Measurements from ENCODE around the gene CASK. TPM values are rescaled to one million over a fixed set of nuclear protein-coding genes. Genes with fewer than 3 reads are reported as not detected.

The CASK gene
- total RNA-seq, 1 donor = 65.6 TPM

- TF ChIP-seq, protein P1, sequence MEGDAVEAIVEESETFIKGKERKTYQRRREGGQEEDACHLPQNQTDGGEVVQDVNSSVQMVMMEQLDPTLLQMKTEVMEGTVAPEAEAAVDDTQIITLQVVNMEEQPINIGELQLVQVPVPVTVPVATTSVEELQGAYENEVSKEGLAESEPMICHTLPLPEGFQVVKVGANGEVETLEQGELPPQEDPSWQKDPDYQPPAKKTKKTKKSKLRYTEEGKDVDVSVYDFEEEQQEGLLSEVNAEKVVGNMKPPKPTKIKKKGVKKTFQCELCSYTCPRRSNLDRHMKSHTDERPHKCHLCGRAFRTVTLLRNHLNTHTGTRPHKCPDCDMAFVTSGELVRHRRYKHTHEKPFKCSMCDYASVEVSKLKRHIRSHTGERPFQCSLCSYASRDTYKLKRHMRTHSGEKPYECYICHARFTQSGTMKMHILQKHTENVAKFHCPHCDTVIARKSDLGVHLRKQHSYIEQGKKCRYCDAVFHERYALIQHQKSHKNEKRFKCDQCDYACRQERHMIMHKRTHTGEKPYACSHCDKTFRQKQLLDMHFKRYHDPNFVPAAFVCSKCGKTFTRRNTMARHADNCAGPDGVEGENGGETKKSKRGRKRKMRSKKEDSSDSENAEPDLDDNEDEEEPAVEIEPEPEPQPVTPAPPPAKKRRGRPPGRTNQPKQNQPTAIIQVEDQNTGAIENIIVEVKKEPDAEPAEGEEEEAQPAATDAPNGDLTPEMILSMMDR (IDR thresholded peaks at IDR 0.05; ENCODE audit: insufficient read depth, low read depth, low read length) = no peak
- no peak for DNase-seq (ENCODE audit: low read depth)
- no peak overlapping the region for H3K4me3 ChIP-seq (ENCODE audit: low read depth, low read length)
Measured at GRCh38 chrX:41822892-41823291, 100.5 kb downstream of the CASK start.

- H3K4me3 ChIP-seq (ENCODE audit: low read depth, low read length) = no peak overlapping the region
- no peak for DNase-seq (ENCODE audit: low read depth)
- TF ChIP-seq, protein P1 (IDR thresholded peaks at IDR 0.05; ENCODE audit: insufficient read depth, low read depth, low read length) = no peak
Measured at GRCh38 chrX:41808047-41808446, 115.3 kb downstream of the CASK start.

- TF ChIP-seq, protein P1 (IDR thresholded peaks at IDR 0.05; ENCODE audit: insufficient read depth, low read depth, low read length) = peak; percentile 20
- no peak overlapping the region for H3K4me3 ChIP-seq (ENCODE audit: low read depth, low read length)
- DNase-seq (ENCODE audit: low read depth) = no peak
Measured at GRCh38 chrX:41802958-41803357, 120.4 kb downstream of the CASK start.

DNA sequence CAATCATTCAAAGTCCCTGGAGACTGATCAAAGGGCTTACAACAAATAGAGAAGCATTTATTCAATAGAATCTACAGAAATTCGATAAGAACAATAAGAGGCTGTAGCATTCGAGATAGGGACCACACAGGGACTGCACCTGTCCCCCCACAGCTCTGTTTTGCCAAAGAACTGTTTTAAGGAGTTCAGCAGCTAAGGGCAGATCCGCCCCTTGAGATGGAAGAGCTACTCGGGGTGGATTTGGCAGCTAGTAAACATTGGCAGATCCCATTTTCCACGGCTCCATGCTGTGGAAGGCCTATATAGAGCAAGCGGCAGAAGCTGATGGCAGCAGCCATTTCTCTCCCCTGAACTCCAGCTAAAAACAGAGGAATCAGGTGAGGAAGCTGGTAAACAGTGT is 123.7 kb downstream of the CASK start:
- no peak overlapping the region for H3K4me3 ChIP-seq (ENCODE audit: low read depth, low read length)
- TF ChIP-seq, protein P1 (IDR thresholded peaks at IDR 0.05; ENCODE audit: insufficient read depth, low read depth, low read length) = no peak

GRCh38 chrX:41796577-41796976 is 126.8 kb downstream of the CASK start:
- H3K4me3 ChIP-seq (ENCODE audit: low read depth, low read length) = no peak overlapping the region
- TF ChIP-seq, protein P1 (IDR thresholded peaks at IDR 0.05; ENCODE audit: insufficient read depth, low read depth, low read length) = no peak
- DNase-seq (ENCODE audit: low read depth) = no peak

More for the DNA sequence above, 123.7 kb downstream of the CASK start:
- DNase-seq (ENCODE audit: low read depth) = no peak

- DNase-seq (ENCODE audit: low read depth) = no peak
- no peak overlapping the region for H3K4me3 ChIP-seq (ENCODE audit: low read depth, low read length)
- TF ChIP-seq, protein P1 (IDR thresholded peaks at IDR 0.05; ENCODE audit: insufficient read depth, low read depth, low read length) = no peak
Measured at GRCh38 chrX:41796046-41796445, 127.3 kb downstream of the CASK start.

DNA sequence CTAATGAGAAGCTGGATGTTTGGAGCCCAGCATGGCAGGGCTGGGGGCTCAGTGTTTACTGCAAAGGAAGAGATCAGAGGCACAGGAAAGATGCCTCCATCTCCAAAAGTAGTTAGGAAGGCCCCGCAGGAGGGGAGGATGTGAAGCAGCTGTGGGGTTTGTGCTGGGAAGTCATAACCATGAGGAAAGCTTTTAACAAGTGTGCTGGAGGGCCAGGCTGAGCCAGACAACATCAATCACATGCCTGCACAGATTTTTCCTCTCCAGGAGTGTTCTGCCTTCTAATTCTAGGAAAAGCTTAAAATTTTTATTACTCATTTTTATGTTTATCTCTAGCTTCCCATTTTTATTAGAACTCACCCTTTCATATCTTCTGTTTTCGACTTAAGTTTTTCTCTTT is 134.0 kb downstream of the CASK start:
- TF ChIP-seq, protein P1 (IDR thresholded peaks at IDR 0.05; ENCODE audit: insufficient read depth, low read depth, low read length) = no peak
- peak; percentile 22 for DNase-seq (ENCODE audit: low read depth)
- no peak overlapping the region for H3K4me3 ChIP-seq (ENCODE audit: low read depth, low read length)

Measured in fibroblast of villous mesenchyme (primary cell).